PC-3 (cell line): ENCODE data around the gene LRIG3. TPM values are rescaled to one million over a fixed set of nuclear protein-coding genes. Genes with fewer than 3 reads are reported as not detected.

Experiments used
- ATAC-seq: fragments of 200-7000 bp; cut with Tn5 transposase; 2 replicates; pipeline ENCODE4 v1.9.1; 2020; ENCODE audit warnings: mild to moderate bottlenecking, moderate library complexity
- BruUV-seq: library from RNA; stranded (reverse); fragments of 400-500 nt; replicated peaks from 2 replicates; lab custom pipeline; 2021; lab: Mats Ljungman, UMichigan
- CTCF ChIA-PET: fragments of 300-600 bp; sonication (Branson Sonifier 250); formaldehyde crosslinking; loops from one replicate; lab custom pipeline; 2022; ENCODE audit warnings: antibody characterized with exemption; lab: Charles Lee
- POLR2A ChIA-PET: fragments of 300-600 bp; sonication (Branson Sonifier 250); formaldehyde crosslinking; loops from one replicate; lab custom pipeline; 2022; ENCODE audit warnings: antibody characterized with exemption; ENCODE audit not compliant: unreplicated experiment; lab: Charles Lee
- DNase-seq: peaks from one replicate; pipeline ENCODE4 v3.0.0-alpha.2; 2015
- H2AFZ ChIP-seq: fragments of 300-600 bp; sonication (generic); 2 replicates; pipeline ENCODE4 v1.6.0; 2016; ENCODE audit warnings: antibody characterized with exemption, low read length
- H3F3A ChIP-seq: fragments of 300-600 bp; sonication (generic); one replicate; pipeline ENCODE4 v1.6.0; 2017; ENCODE audit warnings: antibody characterized with exemption, low read length, control low read depth, mild to moderate bottlenecking; ENCODE audit not compliant: unreplicated experiment
- H3K27ac ChIP-seq: fragments of 300-600 bp; sonication (generic); 2 replicates; pipeline ENCODE4 v1.5.1; 2016; ENCODE audit warnings: mild to moderate bottlenecking, low read length
- H3K27me3 ChIP-seq: fragments of 300-600 bp; sonication (generic); 2 replicates; pipeline ENCODE4 v1.6.1; 2016; ENCODE audit warnings: low read length, mixed read lengths
- H3K36me3 ChIP-seq: fragments of 300-600 bp; sonication (generic); 2 replicates; pipeline ENCODE4 v1.6.1; 2016; ENCODE audit warnings: low read depth, mixed run types, low read length, mixed read lengths
- H3K4me1 ChIP-seq: fragments of 300-600 bp; sonication (generic); 2 replicates; pipeline ENCODE4 v1.5.1; 2016; ENCODE audit warnings: low read length; ENCODE audit not compliant: insufficient read depth
- H3K4me2 ChIP-seq: fragments of 300-600 bp; sonication (generic); 2 replicates; pipeline ENCODE4 v1.6.0; 2016; ENCODE audit warnings: low read length
- H3K4me3 ChIP-seq: fragments of 300-600 bp; sonication (generic); 2 replicates; pipeline ENCODE4 v1.5.1; 2016; ENCODE audit warnings: mild to moderate bottlenecking, low read length, mixed read lengths
- H3K79me2 ChIP-seq: fragments of 300-600 bp; sonication (generic); 2 replicates; pipeline ENCODE4 v1.6.1; 2017; ENCODE audit warnings: low read length, mixed read lengths
- H3K9ac ChIP-seq: fragments of 300-600 bp; sonication (generic); 2 replicates; pipeline ENCODE4 v1.6.0; 2016; ENCODE audit warnings: mild to moderate bottlenecking, low read length
- H3K9me2 ChIP-seq: fragments of 300-600 bp; sonication (generic); replicated peaks from 2 replicates; pipeline ENCODE4 v1.6.1; 2016; ENCODE audit warnings: mixed run types, low read length, mixed read lengths
- H3K9me3 ChIP-seq: fragments of 300-600 bp; sonication (generic); 2 replicates; pipeline ENCODE4 v1.6.1; 2016; ENCODE audit warnings: low read length, mixed read lengths
- H4K20me1 ChIP-seq: fragments of 300-600 bp; sonication (generic); 2 replicates; pipeline ENCODE4 v1.6.1; 2016; ENCODE audit warnings: low read length, mixed read lengths
- CTCF ChIP-seq: fragments of 300-600 bp; sonication (generic); conservative IDR thresholded peaks from 2 replicates; pipeline ENCODE4 v1.5.1; 2017; ENCODE audit warnings: antibody characterized with exemption, low read depth, mild to moderate bottlenecking, low read length
- EZH2 ChIP-seq: fragments of 300-600 bp; sonication (generic); IDR thresholded peaks from one replicate; pipeline ENCODE4 v1.6.1; 2017; ENCODE audit warnings: antibody characterized with exemption, mild to moderate bottlenecking, low read length; ENCODE audit not compliant: unreplicated experiment
- EZH2phosphoT487 ChIP-seq: fragments of 300-600 bp; sonication (generic); IDR thresholded peaks from 2 replicates; pipeline ENCODE4 v1.6.1; 2018; ENCODE audit warnings: mild to moderate bottlenecking, antibody characterized with exemption, low read length, borderline replicate concordance
- intact Hi-C: fragments of 100-400 bp; cut with micrococcal nuclease; formaldehyde crosslinking; loops from 2 replicates; pipeline ENCODE4 v1.9.0; 2023
- total RNA-seq: library from RNA; depleted of rRNA; stranded (reverse); fragments of >200 nt; gene quantifications from 2 replicates; pipeline ENCODE4 v1.2.3, GENCODE V29; 2014

Gene LRIG3
- total RNA-seq, 1 experiment from 2014 or later = 8.6 TPM

- ATAC-seq = no peak
- ChIA-PET CTCF (no interaction called here), POLR2A (no interaction called here)
- Histone ChIP-seq H3K4me3 (no peak overlapping the region), H3K27me3 (no peaks in the 10 kb centered on the region), H3K27ac (no peak overlapping the region), H3K9me3 (no peaks in the 10 kb centered on the region), H3K79me2 (no peaks in the 10 kb centered on the region), H3K36me3 (peaks cover 25% of the 10 kb centered on the region; the same call in 1 of the 2 replicates), H3K4me2 (no peak overlapping the region), H3K4me1 (peaks cover 1% of the 10 kb centered on the region), H3K9me2 (no peaks in the 10 kb centered on the region), H3F3A (no peaks in the 10 kb centered on the region), H2AFZ (no peak overlapping the region), H3K9ac (no peak overlapping the region), H4K20me1 (no peaks in the 10 kb centered on the region)
- intact Hi-C loops = no loop called here
- TF ChIP-seq CTCF (no peak), EZH2phosphoT487 (no peak), EZH2 (no peak)
- DNase-seq = no peak
- BruUV-seq = no TSS peak
Observed at GRCh38 chr12:58882826-58883225, 37.5 kb downstream of the LRIG3 start.

GRCh38 chr12:58881816-58882215 is 38.5 kb downstream of the LRIG3 start:
- TF ChIP-seq EZH2 (no peak), CTCF (no peak), EZH2phosphoT487 (no peak)
- no TSS peak for BruUV-seq
- no peaks in the 10 kb centered on the region for H3K79me2 ChIP-seq
- H3K36me3 ChIP-seq = peaks cover 23% of the 10 kb centered on the region; the same call in 1 of the 2 replicates
- no peak overlapping the region for H2AFZ ChIP-seq
- H4K20me1 ChIP-seq = no peaks in the 10 kb centered on the region
- ATAC-seq = no peak
- H3K27me3 ChIP-seq = no peaks in the 10 kb centered on the region
- H3K4me2 ChIP-seq = no peak overlapping the region
- no peak overlapping the region for H3K27ac ChIP-seq
- H3K4me3 ChIP-seq = no peak overlapping the region
- peaks cover 10% of the 10 kb centered on the region for H3K4me1 ChIP-seq
- ChIA-PET POLR2A (no interaction called here), CTCF (no interaction called here)
- H3F3A ChIP-seq = no peaks in the 10 kb centered on the region
- H3K9ac ChIP-seq = no peak overlapping the region
- intact Hi-C loops = no loop called here
- no peak for DNase-seq
- H3K9me2 ChIP-seq = no peaks in the 10 kb centered on the region
- H3K9me3 ChIP-seq = no peaks in the 10 kb centered on the region

- CTCF ChIA-PET = no interaction called here
- Histone ChIP-seq H4K20me1 (no peaks in the 10 kb centered on the region; the same call in 1 of the 2 replicates), H3F3A (no peaks in the 10 kb centered on the region), H3K79me2 (no peaks in the 10 kb centered on the region), H3K27ac (no peak overlapping the region), H2AFZ (no peak overlapping the region), H3K4me1 (peaks cover 17% of the 10 kb centered on the region), H3K36me3 (peaks cover 28% of the 10 kb centered on the region; the same call in 1 of the 2 replicates), H3K9me2 (no peaks in the 10 kb centered on the region), H3K4me3 (no peak overlapping the region), H3K9ac (no peak overlapping the region), H3K27me3 (no peaks in the 10 kb centered on the region), H3K4me2 (no peak overlapping the region), H3K9me3 (no peaks in the 10 kb centered on the region)
- no TSS peak for BruUV-seq
- intact Hi-C loops = no loop called here
- DNase-seq (no peak), ATAC-seq (no peak)
- TF ChIP-seq EZH2 (no peak), CTCF (no peak)
- POLR2A ChIA-PET = no interaction called here
Observed at GRCh38 chr12:58880639-58881038, 39.7 kb downstream of the LRIG3 start.
